Neural progenitor cell (in vitro differentiated cells): ENCODE data around the gene IP6K1. TPM values are rescaled to one million over a fixed set of nuclear protein-coding genes. Genes with fewer than 3 reads are reported as not detected.

Experiments used
- DNase-seq: peaks from one replicate; pipeline ENCODE4 v3.0.0-alpha.2; 2016; ENCODE audit warnings: low spot score
- H2AFZ ChIP-seq: fragments of 200-600 bp; sonication (generic); replicated peaks from 2 replicates; pipeline ENCODE4 v1.6.1; 2016; ENCODE audit warnings: antibody characterized with exemption
- H3F3A ChIP-seq: fragments of 200-600 bp; sonication (generic); 2 replicates; pipeline ENCODE4 v1.6.1; 2016; ENCODE audit warnings: antibody characterized with exemption, low read depth
- H3K27ac ChIP-seq: fragments of 200-600 bp; sonication (generic); 2 replicates; pipeline ENCODE4 v1.5.1; 2016; ENCODE audit warnings: mild to moderate bottlenecking
- H3K27me3 ChIP-seq: fragments of 200-600 bp; sonication (generic); 2 replicates; pipeline ENCODE4 v1.6.1; 2016; ENCODE audit warnings: mild to moderate bottlenecking, moderate library complexity
- H3K36me3 ChIP-seq: fragments of 200-600 bp; sonication (generic); 2 replicates; pipeline ENCODE4 v1.5.1; 2016
- H3K4me1 ChIP-seq: fragments of 200-600 bp; sonication (generic); 2 replicates; pipeline ENCODE4 v1.6.1; 2016; ENCODE audit warnings: mixed run types
- H3K4me2 ChIP-seq: fragments of 200-600 bp; sonication (generic); 2 replicates; pipeline ENCODE4 v1.6.1; 2016
- H3K4me3 ChIP-seq: fragments of 200-600 bp; sonication (generic); 2 replicates; pipeline ENCODE4 v1.5.1; 2016
- H3K79me2 ChIP-seq: fragments of 200-600 bp; sonication (generic); 2 replicates; pipeline ENCODE4 v1.6.1; 2016; ENCODE audit warnings: low read depth
- H3K9ac ChIP-seq: fragments of 200-600 bp; sonication (generic); 2 replicates; pipeline ENCODE4 v1.6.1; 2016
- H3K9me3 ChIP-seq: fragments of 200-600 bp; sonication (generic); 2 replicates; pipeline ENCODE4 v1.5.1; 2016; ENCODE audit warnings: low read depth
- H4K20me1 ChIP-seq: fragments of 200-600 bp; sonication (generic); 2 replicates; pipeline ENCODE4 v1.6.1; 2016; ENCODE audit warnings: low read depth
- H3K27ac Mint-ChIP-seq: 3 replicates; pipeline ENCODE4 v1.8.0; 2021; ENCODE audit warnings: mixed read lengths
- H3K27me3 Mint-ChIP-seq: 2 replicates; pipeline ENCODE4 v1.8.0; 2022; ENCODE audit warnings: low read depth, mild to moderate bottlenecking, inconsistent platforms, moderate library complexity, mixed read lengths; ENCODE audit not compliant: insufficient read depth
- H3K36me3 Mint-ChIP-seq: 3 replicates; pipeline ENCODE4 v1.8.0; 2021; ENCODE audit warnings: mixed read lengths
- H3K4me1 Mint-ChIP-seq: 3 replicates; pipeline ENCODE4 v1.8.0; 2021; ENCODE audit warnings: mixed read lengths
- H3K4me3 Mint-ChIP-seq: 3 replicates; pipeline ENCODE4 v1.8.0; 2021; ENCODE audit warnings: mild to moderate bottlenecking, moderate library complexity, mixed read lengths
- H3K9me3 Mint-ChIP-seq: 3 replicates; pipeline ENCODE4 v1.8.0; 2020; ENCODE audit warnings: mixed read lengths
- CTCF ChIP-seq: fragments of 200-600 bp; sonication (generic); IDR thresholded peaks from 2 replicates; pipeline ENCODE4 v1.5.1; 2017; ENCODE audit warnings: antibody characterized with exemption, mild to moderate bottlenecking
- EZH2 ChIP-seq: fragments of 200-600 bp; sonication (generic); IDR thresholded peaks from 2 replicates; pipeline ENCODE4 v1.6.1; 2017; ENCODE audit warnings: antibody characterized with exemption, mild to moderate bottlenecking, moderate library complexity
- EZH2phosphoT487 ChIP-seq: fragments of 200-600 bp; sonication (generic); IDR thresholded peaks from 2 replicates; pipeline ENCODE4 v1.6.1; 2017; ENCODE audit warnings: antibody characterized with exemption
- total RNA-seq: library from RNA; depleted of rRNA; stranded (reverse); fragments of >200 nt; gene quantifications from 2 replicates; pipeline ENCODE4 v1.2.3, GENCODE V29; 2015; ENCODE audit warnings: low replicate concordance

IP6K1 gene
- total RNA-seq, 1 donor from 2014 or later = 26.3 TPM

DNA sequence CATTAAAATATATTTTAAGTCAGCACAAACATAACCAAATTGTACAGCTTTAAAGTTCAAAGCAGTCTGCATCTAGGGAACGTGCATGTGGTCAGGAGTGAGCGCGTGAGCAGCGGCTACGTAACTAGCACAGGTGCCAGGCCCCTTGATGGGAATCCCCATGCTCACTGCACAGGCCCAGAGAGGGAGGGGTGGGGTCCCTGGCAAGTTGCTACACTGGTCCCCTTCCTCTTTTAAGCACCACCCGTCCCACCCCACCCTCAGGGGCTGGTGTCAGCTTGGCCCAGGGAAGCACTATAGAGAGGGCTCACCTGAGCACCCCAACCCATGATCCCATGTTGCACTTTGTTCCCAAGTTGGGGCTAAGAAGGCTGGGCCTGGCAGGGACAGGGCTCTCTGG, 61.8 kb downstream of the IP6K1 start:
- H3K9ac ChIP-seq = peak overlapping the region; percentile 65
- H3K4me3 Mint-ChIP-seq = peak overlapping the region; percentile 94

DNA sequence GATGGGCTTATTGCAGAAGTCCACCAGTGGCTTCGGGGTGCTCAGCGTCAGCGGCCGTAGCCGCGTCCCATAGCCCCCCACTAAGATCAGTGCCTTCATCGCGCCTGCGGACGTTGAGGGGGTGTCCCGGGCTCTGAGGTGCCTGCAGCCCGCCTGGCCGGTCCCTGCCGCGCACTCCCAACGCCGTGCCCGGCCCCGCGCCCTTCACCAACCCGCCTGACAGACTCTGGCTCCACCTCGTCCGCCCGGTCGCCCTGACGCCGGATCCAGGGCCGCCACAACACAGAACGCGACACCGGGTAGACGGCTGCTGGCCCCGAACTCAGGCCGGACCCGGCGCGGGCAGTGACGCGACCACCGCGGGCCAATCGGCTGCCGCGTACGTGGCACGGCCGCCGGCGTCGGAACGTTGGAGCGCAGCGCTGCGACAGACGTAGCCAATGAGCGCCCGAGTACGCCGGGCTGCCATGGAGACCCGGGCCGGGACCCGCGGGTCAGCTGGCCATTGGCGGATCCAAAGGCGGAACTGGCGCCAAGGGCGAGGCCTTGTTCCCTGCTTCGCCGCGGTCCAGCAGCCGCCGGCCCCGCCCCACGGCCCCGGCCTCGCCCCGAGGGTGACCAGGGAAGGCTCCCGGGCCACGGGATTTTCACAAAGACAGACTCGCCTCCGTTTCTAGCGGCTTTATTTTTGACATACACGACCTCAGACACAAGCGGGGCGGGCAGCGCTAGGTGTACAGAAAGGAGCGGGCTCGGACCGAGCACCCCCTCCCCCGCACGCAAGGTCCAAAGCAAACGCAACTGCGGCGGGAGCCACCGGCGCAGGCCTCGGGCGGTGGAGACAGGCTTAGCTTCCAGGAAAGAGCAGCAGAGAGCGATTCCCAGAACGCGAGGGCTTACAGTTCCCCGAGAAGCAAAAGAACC, 62.5 kb downstream of the IP6K1 start, which contains the start of gene GMPPB:
Gene GMPPB (minus strand): TSS at position 324 of the 924 bp plus-strand sequence. CDS start 225 bp downstream, at position 99.
- H2AFZ ChIP-seq = peak within 1 kb of the TSS; percentile 47
- Mint-ChIP-seq H3K27me3 (peaks cover 9% of the 10 kb centered on the region), H3K9me3 (no peaks in the 10 kb centered on the region), H3K4me3 (peak within 1 kb of the TSS; percentile 94), H3K36me3 (peaks cover 10% of the 10 kb centered on the region), H3K4me1 (peaks cover 21% of the 10 kb centered on the region), H3K27ac (peak within 1 kb of the TSS; percentile 97)
- peak within 1 kb of the TSS; percentile 80 for H3K4me3 ChIP-seq
- H3K4me2 ChIP-seq = peak within 1 kb of the TSS; percentile 87
- H3K27ac ChIP-seq = peak within 1 kb of the TSS; percentile 84
- no peak for TF ChIP-seq EZH2phosphoT487
- peak; percentile 10 for TF ChIP-seq CTCF
- peaks cover 7% of the 10 kb centered on the region for H3K4me1 ChIP-seq
- no peaks in the 10 kb centered on the region for H3K9me3 ChIP-seq
- no peaks in the 10 kb centered on the region for H4K20me1 ChIP-seq
- H3K36me3 ChIP-seq = no peaks in the 10 kb centered on the region
- peak within 1 kb of the TSS; percentile 92 for H3K9ac ChIP-seq
- peaks cover 12% of the 10 kb centered on the region for H3K79me2 ChIP-seq
- H3F3A ChIP-seq = peaks cover 45% of the 10 kb centered on the region
- H3K27me3 ChIP-seq = peaks cover under 1% of the 10 kb centered on the region
- DNase-seq = peak; percentile 99

More for the DNA sequence above, 61.8 kb downstream of the IP6K1 start:
- Mint-ChIP-seq H3K4me1 (peaks cover 20% of the 10 kb centered on the region), H3K36me3 (peaks cover 10% of the 10 kb centered on the region), H3K27ac (peak overlapping the region; percentile 97), H3K9me3 (no peaks in the 10 kb centered on the region), H3K27me3 (peaks cover 9% of the 10 kb centered on the region)
- no peaks in the 10 kb centered on the region for H3K9me3 ChIP-seq
- H3F3A ChIP-seq = peaks cover 39% of the 10 kb centered on the region
- peaks cover 5% of the 10 kb centered on the region for H3K4me1 ChIP-seq
- peaks cover 12% of the 10 kb centered on the region for H3K79me2 ChIP-seq
- peak overlapping the region; percentile 84 for H3K27ac ChIP-seq
- TF ChIP-seq CTCF = no peak
- TF ChIP-seq EZH2 = no peak
- no peak for TF ChIP-seq EZH2phosphoT487
- peak; percentile 29 for DNase-seq
- no peaks in the 10 kb centered on the region for H3K36me3 ChIP-seq
- peak overlapping the region; percentile 47 for H2AFZ ChIP-seq
- H3K4me2 ChIP-seq = peak overlapping the region; percentile 87
- peak overlapping the region; percentile 80 for H3K4me3 ChIP-seq
- H3K27me3 ChIP-seq = no peaks in the 10 kb centered on the region
- H4K20me1 ChIP-seq = no peaks in the 10 kb centered on the region

DNA sequence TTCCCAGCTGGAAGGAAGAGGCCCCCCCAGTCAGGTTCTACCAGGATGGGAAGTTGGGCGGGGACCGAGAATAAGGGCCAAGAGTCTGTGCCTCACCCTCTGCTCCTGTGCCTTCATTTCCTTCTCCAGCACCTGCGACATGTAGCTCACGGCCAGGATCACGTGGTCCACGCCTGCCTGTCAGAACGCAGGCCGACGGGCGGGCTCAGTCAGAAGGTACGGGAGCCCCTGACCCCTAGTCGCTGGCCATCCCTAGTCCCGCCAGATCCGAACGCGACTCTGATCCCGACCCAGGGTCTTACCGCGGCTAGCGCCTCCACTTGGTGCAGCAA, 63.1 kb downstream of the IP6K1 start:
- peak overlapping the region; percentile 87 for H3K27ac Mint-ChIP-seq
- peaks cover 13% of the 10 kb centered on the region for H3K36me3 Mint-ChIP-seq
- H2AFZ ChIP-seq = no peak overlapping the region
- no peaks in the 10 kb centered on the region for H4K20me1 ChIP-seq
- peak; percentile 58 for DNase-seq
- peak overlapping the region; percentile 81 for H3K4me2 ChIP-seq
- peak overlapping the region; percentile 94 for H3K4me3 Mint-ChIP-seq
- H3K9me3 Mint-ChIP-seq = no peaks in the 10 kb centered on the region
- H3K4me1 ChIP-seq = peaks cover 8% of the 10 kb centered on the region
- H3F3A ChIP-seq = peaks cover 50% of the 10 kb centered on the region
- H3K27me3 Mint-ChIP-seq = peaks cover 9% of the 10 kb centered on the region
- no peaks in the 10 kb centered on the region for H3K36me3 ChIP-seq
- no peaks in the 10 kb centered on the region for H3K9me3 ChIP-seq
- H3K4me1 Mint-ChIP-seq = peaks cover 25% of the 10 kb centered on the region
- peaks cover 12% of the 10 kb centered on the region for H3K79me2 ChIP-seq
- no peak for TF ChIP-seq CTCF
- TF ChIP-seq EZH2 = no peak
- TF ChIP-seq EZH2phosphoT487 = no peak
- peak overlapping the region; percentile 80 for H3K4me3 ChIP-seq
- H3K9ac ChIP-seq = peak overlapping the region; percentile 92
- peaks cover 6% of the 10 kb centered on the region for H3K27me3 ChIP-seq
- peak overlapping the region; percentile 64 for H3K27ac ChIP-seq
